Left lung (tissue), 10 donors: ENCODE data around the gene HEPHL1. TPM values are rescaled to one million over a fixed set of nuclear protein-coding genes. Genes with fewer than 3 reads are reported as not detected.

Experiments used
- ATAC-seq: fragments of 200-7000 bp; cut with Tn5 transposase; one replicate; pipeline ENCODE4 v1.9.1; 2020; ENCODE audit warnings: moderate library complexity
- DNase-seq, 4 donors: peaks; one replicate each; pipeline ENCODE4 v3.0.0-alpha.2; 2013 to 2020
- H3K27ac ChIP-seq, 2 donors: fragments of 200-600 bp; sonication (generic) in 1 of 2; one replicate each; pipeline versions ENCODE4 v1.5.0 to v1.8.0; 2020 to 2021
- H3K27me3 ChIP-seq, 2 donors: fragments of 200-600 bp; sonication (generic) in 1 of 2; one replicate each; pipeline versions ENCODE4 v1.5.0 to v1.8.0; 2020 to 2021
- H3K36me3 ChIP-seq, 2 donors: fragments of 200-600 bp; sonication (generic) in 1 of 2; one replicate each; pipeline versions ENCODE4 v1.5.0 to v1.8.0; 2020 to 2021
- H3K4me1 ChIP-seq, 2 donors: fragments of 200-600 bp; one replicate each; pipeline ENCODE4 v1.8.0; 2021
- H3K4me3 ChIP-seq, 2 donors: fragments of 200-600 bp; sonication (generic) in 1 of 2; one replicate each; pipeline versions ENCODE4 v1.5.0 to v1.8.0; 2020 to 2021; ENCODE audit warnings: mild to moderate bottlenecking in 1 of 2
- H3K9me3 ChIP-seq, 2 donors: fragments of 200-600 bp; sonication (generic) in 1 of 2; one replicate each; pipeline versions ENCODE4 v1.5.0 to v1.8.0; 2020 to 2021
- intact Hi-C, 2 donors: fragments of 100-400 bp; cut with DNase I; formaldehyde crosslinking; loops; one replicate each; pipeline versions ENCODE4 v1.11.2 to v1.14.2; 2022
- polyA plus RNA-seq, 6 donors: library from polyadenylated mRNA; unstranded; fragments of 120-200 nt; gene quantifications; one replicate each; pipeline ENCODE4 v1.2.1, GENCODE V29; 2013; ENCODE audit not compliant: insufficient read length in 6 of 6
- total RNA-seq, 2 donors: library from RNA; stranded (reverse); fragmentation: NEBNext Ultra II Directional; extraction: Animal tissue kit (Norgen Biotek cat#: 25700); gene quantifications; one replicate each; pipeline ENCODE4 v1.2.1, GENCODE V29; 2021
- TF ChIP-seq, protein P1 (sequence below), 2 donors: fragments of 200-600 bp; sonication (generic) in 1 of 2; IDR thresholded peaks; one replicate each; pipeline versions ENCODE4 v1.5.0 to v1.8.0; 2021; ENCODE audit warnings: antibody characterized with exemption in 2 of 2
- donor health status: DM: no; HTN: yes; CAD: no.
- donor health status: DM: no; HTN: no; CAD: no.

The HEPHL1 gene
- total and polyA plus RNA-seq, 8 donors: 0.06 to 0.21 (median 0.14) TPM; not detected in 5

- intact Hi-C loops: no loop called here
- Histone ChIP-seq H3K4me1 (peaks cover 2 to 22% of the 10 kb centered on the region in 2 donors), H3K36me3 (no peaks in the 10 kb centered on the region), H3K27ac (no peak overlapping the region), H3K27me3 (no peaks in the 10 kb centered on the region), H3K4me3 (no peak overlapping the region), H3K9me3 (no peaks in the 10 kb centered on the region)
- TF ChIP-seq, protein P1, sequence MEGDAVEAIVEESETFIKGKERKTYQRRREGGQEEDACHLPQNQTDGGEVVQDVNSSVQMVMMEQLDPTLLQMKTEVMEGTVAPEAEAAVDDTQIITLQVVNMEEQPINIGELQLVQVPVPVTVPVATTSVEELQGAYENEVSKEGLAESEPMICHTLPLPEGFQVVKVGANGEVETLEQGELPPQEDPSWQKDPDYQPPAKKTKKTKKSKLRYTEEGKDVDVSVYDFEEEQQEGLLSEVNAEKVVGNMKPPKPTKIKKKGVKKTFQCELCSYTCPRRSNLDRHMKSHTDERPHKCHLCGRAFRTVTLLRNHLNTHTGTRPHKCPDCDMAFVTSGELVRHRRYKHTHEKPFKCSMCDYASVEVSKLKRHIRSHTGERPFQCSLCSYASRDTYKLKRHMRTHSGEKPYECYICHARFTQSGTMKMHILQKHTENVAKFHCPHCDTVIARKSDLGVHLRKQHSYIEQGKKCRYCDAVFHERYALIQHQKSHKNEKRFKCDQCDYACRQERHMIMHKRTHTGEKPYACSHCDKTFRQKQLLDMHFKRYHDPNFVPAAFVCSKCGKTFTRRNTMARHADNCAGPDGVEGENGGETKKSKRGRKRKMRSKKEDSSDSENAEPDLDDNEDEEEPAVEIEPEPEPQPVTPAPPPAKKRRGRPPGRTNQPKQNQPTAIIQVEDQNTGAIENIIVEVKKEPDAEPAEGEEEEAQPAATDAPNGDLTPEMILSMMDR (IDR thresholded peaks at IDR 0.05): no peak
- ATAC-seq (no peak), DNase-seq (peak in 2 of 4 donors; percentile 34 to 36)
Observed at GRCh38 chr11:94125407-94126115, 104.4 kb downstream of the HEPHL1 start.

DNA sequence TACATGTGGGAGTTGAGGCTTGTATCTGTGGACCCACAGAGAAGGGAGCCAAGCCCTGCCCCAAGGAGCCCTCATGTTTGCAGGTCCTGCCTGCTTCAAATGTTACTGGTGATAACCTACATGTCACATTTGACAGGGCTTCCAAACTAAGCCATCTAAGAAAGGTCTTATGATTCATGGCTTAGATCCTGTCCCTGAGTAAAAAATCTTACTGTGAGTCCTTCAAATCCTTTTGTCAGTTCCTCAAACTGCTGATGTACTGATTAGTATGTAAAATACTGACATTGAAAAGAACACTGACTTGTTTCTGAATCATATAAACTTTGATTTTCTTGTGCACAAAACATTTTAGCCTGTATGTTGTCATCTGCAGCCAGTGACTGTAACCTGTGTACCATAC is 106.5 kb downstream of the HEPHL1 start:
- Histone ChIP-seq H3K4me3 (peak overlapping the region in 1 of 2 donors; percentile 87), H3K36me3 (no peaks in the 10 kb centered on the region), H3K27ac (peak overlapping the region in 1 of 2 donors; percentile 91), H3K27me3 (no peaks in the 10 kb centered on the region), H3K4me1 (peaks cover 14 to 43% of the 10 kb centered on the region in 2 donors), H3K9me3 (no peaks in the 10 kb centered on the region)
- intact Hi-C loops: no loop called here
- TF ChIP-seq, protein P1 (IDR thresholded peaks at IDR 0.05): no peak
- ATAC-seq (no peak), DNase-seq (no peak)

- no peaks in the 10 kb centered on the region for H3K9me3 ChIP-seq
- peaks cover 14 to 50% of the 10 kb centered on the region in 2 donors for H3K4me1 ChIP-seq
- peak in 1 of 4 donors; percentile 69 for DNase-seq
- no peaks in the 10 kb centered on the region for H3K36me3 ChIP-seq
- intact Hi-C loops: no loop called here
- peak overlapping the region; percentile 91 to 95 for H3K27ac ChIP-seq
- H3K27me3 ChIP-seq: no peaks in the 10 kb centered on the region
- peak; percentile 16 for ATAC-seq
- peak overlapping the region; percentile 76 to 87 for H3K4me3 ChIP-seq
- TF ChIP-seq, protein P1 (IDR thresholded peaks at IDR 0.05): no peak
Observed at GRCh38 chr11:94128291-94128745, 107.2 kb downstream of the HEPHL1 start.

- peaks cover 14 to 56% of the 10 kb centered on the region in 2 donors for H3K4me1 ChIP-seq
- H3K36me3 ChIP-seq: no peaks in the 10 kb centered on the region
- intact Hi-C loops: no loop called here
- DNase-seq (peak; percentile 81 to 93 (median 88)), ATAC-seq (peak; percentile 82)
- H3K27me3 ChIP-seq: no peaks in the 10 kb centered on the region
- peak within 1 kb of the TSS; percentile 76 to 87 for H3K4me3 ChIP-seq
- TF ChIP-seq, protein P1 (IDR thresholded peaks at IDR 0.05): no peak
- peak within 1 kb of the TSS; percentile 91 to 95 for H3K27ac ChIP-seq
- H3K9me3 ChIP-seq: no peaks in the 10 kb centered on the region
Observed at GRCh38 chr11:94128746-94129511, 107.8 kb downstream of the HEPHL1 start, which contains the start of gene PANX1. PANX1 (plus strand) TSS chr11:94128841; CDS start chr11:94129313, 472 bp downstream.
